8988T (cell line): ENCODE results near the gene TMEM132D.

Experiments
- DNase-seq: peaks from one replicate; pipeline ENCODE4 v3.0.0; 2011

TMEM132D gene

GRCh38 chr12:129871991-129872972 lies 31.5 kb downstream of the TMEM132D start:
- no peak for DNase-seq

GRCh38 chr12:129870796-129871195 lies 33.0 kb downstream of the TMEM132D start:
- no peak for DNase-seq

DNA sequence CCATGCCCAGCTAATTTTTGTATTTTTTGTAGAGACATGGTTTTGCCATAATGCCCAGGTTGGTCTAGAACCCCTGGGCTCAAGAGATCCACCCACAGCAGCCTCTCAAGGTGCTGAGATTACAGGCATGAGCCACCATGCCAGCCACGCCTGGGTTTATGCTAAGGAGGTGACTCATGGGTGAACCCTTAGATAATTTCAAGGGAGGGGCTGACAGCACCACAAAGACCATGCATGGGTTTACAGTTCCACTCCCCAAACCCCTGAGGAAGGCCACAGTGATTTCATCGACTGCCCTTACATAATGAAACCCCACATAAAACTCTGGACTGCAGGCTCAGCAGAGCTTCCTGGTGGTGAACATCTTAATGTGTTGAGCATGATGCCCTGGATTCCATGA lies 33.7 kb downstream of the TMEM132D start:
- no peak for DNase-seq

DNA sequence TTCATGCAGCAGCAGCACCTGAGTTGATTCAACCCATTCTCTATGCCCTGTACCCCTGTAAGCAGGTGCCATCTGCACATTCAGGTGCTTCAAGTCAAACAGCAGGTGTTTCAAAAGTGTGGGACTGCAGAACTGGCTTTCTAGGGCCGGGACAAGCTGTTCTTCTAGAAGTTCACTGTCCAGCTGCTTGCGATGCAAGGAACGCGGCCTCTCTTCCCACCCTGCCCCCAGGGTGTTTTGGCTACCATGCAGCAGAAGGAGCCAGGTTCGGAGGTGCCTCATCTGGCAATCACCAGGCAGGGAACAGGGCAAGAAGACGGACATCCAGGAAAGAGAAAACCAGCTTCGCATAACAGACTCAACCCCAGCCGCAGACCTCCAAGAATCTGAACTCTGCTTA lies 35.2 kb downstream of the TMEM132D start:
- no peak for DNase-seq

DNA sequence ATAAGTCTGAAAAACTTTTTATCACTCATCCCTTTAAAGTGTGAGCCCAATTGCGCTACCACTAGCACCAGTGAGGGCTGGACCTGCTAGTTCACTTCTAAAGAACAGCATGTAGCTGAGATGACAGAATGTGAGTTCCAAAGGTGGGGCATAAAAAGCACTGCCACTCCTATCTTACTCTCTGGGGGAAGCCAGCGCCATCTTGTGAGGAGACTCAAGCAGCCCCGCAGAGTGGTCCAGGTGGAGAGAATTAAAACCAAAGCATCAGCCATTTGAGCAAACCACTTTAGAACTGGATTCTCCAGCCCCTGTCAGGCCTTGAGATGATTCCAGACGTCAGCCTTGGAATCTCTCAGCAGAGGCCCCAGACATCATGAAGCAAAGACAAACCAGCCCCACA lies 39.9 kb downstream of the TMEM132D start:
- no peak for DNase-seq

DNA sequence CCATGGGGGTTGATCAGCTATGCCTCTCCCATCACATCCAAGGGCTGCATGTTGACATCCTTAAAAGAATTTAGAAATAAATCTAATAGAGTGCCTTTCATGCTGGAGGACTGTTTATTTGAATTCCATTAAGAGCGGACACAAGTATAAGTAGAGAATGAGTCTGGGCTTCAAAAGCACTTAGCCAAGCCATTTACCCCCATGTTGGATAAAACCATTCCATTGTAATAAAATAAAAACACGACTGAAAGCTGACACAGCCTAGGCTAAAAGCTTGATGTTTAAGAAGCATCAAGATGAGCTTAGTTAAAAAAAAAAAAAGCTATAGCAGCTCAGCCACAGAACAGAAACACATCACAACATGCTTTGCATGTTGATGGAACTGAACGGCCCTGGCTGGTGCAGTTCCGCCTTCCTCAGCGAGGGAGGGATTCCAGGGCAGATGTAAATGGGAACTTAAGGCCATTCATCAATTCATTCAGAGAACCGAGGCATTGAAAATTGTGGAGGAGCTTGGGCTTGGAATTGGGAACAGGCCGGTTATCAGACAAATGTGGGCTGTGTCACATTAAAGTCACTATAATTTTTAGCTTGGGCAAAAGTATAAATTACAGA lies 41.2 kb downstream of the TMEM132D start:
- no peak for DNase-seq

DNA sequence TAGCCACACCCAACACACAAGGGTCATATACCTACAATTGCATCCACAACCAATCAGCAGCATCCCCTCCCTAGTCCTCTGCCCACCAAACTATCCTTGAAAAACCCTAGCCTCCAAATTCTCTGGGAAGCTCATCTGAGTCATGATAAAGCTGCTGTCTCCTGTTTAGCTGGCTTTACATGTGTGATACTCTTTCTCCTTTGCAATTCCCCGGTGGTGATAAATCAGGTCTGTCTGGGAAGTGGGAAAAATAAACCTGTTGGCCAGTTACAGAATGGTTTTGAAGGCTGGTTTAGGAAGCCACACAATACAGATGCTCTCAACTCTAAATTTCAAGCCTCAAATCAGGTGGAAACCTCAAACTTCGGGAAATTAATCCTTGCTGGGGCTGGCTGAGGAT lies 41.9 kb downstream of the TMEM132D start:
- DNase-seq = no peak

GRCh38 chr12:129854591-129854990 lies 49.2 kb downstream of the TMEM132D start:
- no peak for DNase-seq

DNA sequence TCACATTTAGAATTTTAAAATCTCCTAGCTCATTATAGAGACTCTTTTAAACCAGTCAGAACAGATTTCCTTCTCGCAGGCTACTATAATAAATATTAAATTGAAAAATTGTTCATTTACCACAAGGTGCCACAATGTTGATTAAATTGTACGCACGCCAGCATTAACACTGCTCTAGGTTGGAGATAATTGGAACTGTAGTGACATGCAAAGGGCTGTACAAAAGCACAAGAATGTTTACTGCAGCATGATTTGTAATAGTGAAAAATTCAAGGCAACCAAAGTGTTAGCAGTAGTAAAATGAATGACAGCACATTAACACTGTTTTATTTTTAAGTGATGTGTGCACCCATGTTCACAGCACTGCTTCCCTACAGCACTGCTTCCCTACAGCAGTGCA lies 52.5 kb downstream of the TMEM132D start:
- DNase-seq = no peak

GRCh38 chr12:129848876-129849275 lies 54.9 kb downstream of the TMEM132D start:
- no peak for DNase-seq

GRCh38 chr12:129847063-129847462 lies 56.8 kb downstream of the TMEM132D start:
- no peak for DNase-seq

- DNase-seq = no peak
These were observed 59.1 kb downstream of the TMEM132D start for GRCh38 chr12:129844662-129845220.

DNA sequence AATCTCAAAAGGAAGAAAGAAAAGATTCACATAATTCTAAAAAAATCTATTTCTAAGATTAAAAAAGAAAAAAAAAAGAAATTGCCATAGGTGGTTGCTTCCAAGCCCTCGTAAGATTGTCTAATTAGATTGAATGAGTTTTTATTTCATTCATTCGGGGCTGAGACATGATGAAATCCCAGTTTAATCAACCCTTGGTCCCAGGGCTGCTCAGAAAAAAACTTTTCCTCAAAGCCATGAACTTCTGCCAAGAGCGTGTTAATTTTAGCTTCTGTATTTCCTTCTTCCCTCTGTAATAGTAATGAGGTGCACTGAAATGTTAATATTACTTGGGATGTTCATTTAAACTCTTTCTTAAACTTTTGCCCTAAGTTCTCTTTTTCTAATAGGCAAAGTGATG lies 62.6 kb downstream of the TMEM132D start:
- DNase-seq = no peak

GRCh38 chr12:129840145-129840884 lies 63.5 kb downstream of the TMEM132D start:
- DNase-seq = no peak

GRCh38 chr12:129839679-129840078 lies 64.1 kb downstream of the TMEM132D start:
- DNase-seq = no peak

- no peak for DNase-seq
These were observed 72.5 kb downstream of the TMEM132D start for GRCh38 chr12:129831294-129831693.

GRCh38 chr12:129830796-129831195 lies 73.0 kb downstream of the TMEM132D start:
- DNase-seq = no peak

GRCh38 chr12:129827866-129828384 lies 75.9 kb downstream of the TMEM132D start:
- no peak for DNase-seq

GRCh38 chr12:129827102-129827865 lies 76.5 kb downstream of the TMEM132D start:
- DNase-seq = no peak

GRCh38 chr12:129826273-129826672 lies 77.6 kb downstream of the TMEM132D start:
- no peak for DNase-seq

GRCh38 chr12:129825316-129825715 lies 78.5 kb downstream of the TMEM132D start:
- no peak for DNase-seq

- DNase-seq = no peak
These were observed 81.9 kb downstream of the TMEM132D start for GRCh38 chr12:129821964-129822363.
